Measurements from ENCODE around the gene DGKB.

GRCh38 chr7:14690075-14690474, 212.5 kb downstream of the DGKB start:
- TF ChIP-seq EZH2 (IDR thresholded peaks at IDR 0.05; ENCODE audit: borderline replicate concordance, low read length) (no peak), CTCF (conservative IDR thresholded peaks at IDR 0.05 in 1 of 2, IDR thresholded peaks at IDR 0.05 in 1 of 2; ENCODE audit: extremely low read depth in 1 of 2, insufficient read depth in 1 of 2, low read depth in 1 of 2, low read length in 2 of 2) (no peak)

All from mammary epithelial cell (primary cell).